MM.1S (cell line): ENCODE data around the gene GLB1L2.

Experiments used
- EZH2 ChIP-seq: fragments of 300-600 bp; sonication (generic); optimal IDR thresholded peaks from 2 replicates; pipeline ENCODE3; 2017; ENCODE audit warnings: low read depth, mild to moderate bottlenecking, antibody characterized with exemption, low read length, mixed read lengths
- EZH2phosphoT487 ChIP-seq: fragments of 300-600 bp; sonication (generic); IDR thresholded peaks from 2 replicates; pipeline ENCODE4 v1.6.1; 2018; ENCODE audit warnings: antibody characterized with exemption, low read length
- TF ChIP-seq, protein P1 (sequence below): fragments of 300-600 bp; sonication (generic); IDR thresholded peaks from 2 replicates; pipeline ENCODE4 v1.5.1; 2016; ENCODE audit warnings: antibody characterized with exemption, low read length, mixed read lengths

DNA sequence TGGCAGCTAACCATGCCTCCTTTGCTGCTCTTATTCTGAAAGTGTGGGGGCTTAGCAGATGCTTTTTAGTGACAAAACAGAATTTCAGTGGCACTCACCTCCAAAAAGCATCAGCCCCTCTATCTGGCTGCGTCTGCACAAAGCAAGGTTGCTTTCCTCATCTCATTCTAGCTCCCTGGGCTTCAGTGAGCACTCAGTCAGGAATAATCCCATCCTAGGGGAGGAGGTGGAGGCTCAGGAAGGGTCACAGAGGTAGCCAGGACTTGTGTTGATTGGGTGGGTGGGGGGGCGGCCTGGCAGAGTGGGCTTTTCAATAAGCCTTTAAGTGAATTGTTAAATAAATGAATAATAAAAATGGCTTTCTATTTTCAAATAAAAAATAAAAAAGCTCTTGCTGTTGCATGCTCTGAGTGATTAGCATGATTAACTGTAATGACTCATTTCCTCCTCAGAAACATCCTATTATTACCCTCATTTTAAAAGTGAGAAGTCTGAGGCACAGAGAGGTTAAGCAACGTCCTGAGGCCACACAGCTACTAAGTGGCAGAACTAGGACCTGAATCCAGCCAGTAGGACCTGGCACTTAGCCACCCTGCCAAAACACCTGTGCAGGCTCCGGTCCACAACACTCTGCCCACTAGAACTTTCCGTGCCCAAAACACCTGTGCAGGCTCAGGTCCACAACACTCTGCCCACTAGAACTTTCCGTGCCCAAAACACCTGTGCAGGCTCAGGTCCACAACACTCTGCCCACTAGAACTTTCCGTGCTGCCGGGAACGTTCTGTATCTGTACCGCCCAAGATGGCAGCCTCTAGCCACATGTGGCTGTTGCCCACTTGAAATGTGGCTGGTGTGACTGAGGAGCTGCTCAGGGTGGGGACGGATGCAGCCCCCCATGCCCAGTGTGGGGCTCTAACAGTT lies 74.7 kb downstream of the GLB1L2 start:
- TF ChIP-seq, protein P1, sequence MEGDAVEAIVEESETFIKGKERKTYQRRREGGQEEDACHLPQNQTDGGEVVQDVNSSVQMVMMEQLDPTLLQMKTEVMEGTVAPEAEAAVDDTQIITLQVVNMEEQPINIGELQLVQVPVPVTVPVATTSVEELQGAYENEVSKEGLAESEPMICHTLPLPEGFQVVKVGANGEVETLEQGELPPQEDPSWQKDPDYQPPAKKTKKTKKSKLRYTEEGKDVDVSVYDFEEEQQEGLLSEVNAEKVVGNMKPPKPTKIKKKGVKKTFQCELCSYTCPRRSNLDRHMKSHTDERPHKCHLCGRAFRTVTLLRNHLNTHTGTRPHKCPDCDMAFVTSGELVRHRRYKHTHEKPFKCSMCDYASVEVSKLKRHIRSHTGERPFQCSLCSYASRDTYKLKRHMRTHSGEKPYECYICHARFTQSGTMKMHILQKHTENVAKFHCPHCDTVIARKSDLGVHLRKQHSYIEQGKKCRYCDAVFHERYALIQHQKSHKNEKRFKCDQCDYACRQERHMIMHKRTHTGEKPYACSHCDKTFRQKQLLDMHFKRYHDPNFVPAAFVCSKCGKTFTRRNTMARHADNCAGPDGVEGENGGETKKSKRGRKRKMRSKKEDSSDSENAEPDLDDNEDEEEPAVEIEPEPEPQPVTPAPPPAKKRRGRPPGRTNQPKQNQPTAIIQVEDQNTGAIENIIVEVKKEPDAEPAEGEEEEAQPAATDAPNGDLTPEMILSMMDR, result no peak
- TF ChIP-seq EZH2phosphoT487, result no peak
- TF ChIP-seq EZH2, result no peak
